A172 (cell line): ENCODE data around the gene TCHP. TPM values are rescaled to one million over a fixed set of nuclear protein-coding genes. Genes with fewer than 3 reads are reported as not detected.
"Not testable (repeated sequence)": the region's sequence is repeated elsewhere in the genome, so short reads cannot be mapped to it uniquely, and the experiment has no call there.

Source experiments
- DNase-seq: peaks from one replicate; pipeline ENCODE4 v3.0.0-alpha.2; 2015; ENCODE audit warnings: low spot score
- total RNA-seq: library from RNA; depleted of rRNA; stranded (reverse); fragments of >200 nt; shearing (Covaris generic); gene quantifications from 2 replicates; pipeline ENCODE4 v1.2.3, GENCODE V29; 2014

TCHP gene
- total RNA-seq, 1 experiment from 2014 or later = 21.9 TPM

DNA sequence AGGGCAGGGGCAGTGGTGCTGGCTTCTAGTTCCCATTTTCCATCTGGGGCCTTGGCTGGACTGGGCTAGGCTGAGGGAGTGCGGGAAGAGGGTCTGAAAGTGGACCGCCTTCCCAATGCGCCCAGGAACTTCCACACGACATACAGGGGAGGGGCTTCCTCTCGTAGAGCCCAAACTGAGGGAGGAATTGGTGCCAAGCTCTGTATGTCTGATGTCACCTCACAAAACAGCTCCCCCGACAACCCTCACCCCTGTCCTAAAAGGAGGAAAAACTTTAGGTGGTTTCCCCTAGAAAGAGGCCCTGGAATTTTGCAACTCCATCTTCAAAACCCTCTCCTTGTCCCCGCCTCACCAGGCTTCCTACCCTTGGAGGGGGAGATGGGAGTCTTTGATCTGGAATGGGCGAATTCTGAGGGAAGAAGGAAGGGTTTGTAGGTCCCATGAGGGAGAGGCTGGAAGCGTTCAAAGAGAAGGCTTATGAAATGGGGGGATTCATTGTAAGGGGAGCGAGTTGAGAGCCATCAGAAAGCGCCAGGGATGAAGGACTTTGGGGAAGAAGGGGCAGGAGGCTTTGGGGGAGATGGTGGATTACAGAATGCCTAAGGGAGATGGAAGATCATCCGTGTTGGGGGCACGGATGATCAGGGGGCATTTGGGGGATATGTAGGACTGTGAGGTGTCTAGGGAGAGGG, 20.6 kb upstream of the TCHP start:
- no peak for DNase-seq

- DNase-seq = peak; percentile 57
Observed at GRCh38 chr12:109880043-109880931, 19.8 kb upstream of the TCHP start, which contains the start of gene GLTP. GLTP (minus strand) TSS chr12:109880541; CDS start chr12:109880374, 167 bp downstream.

- DNase-seq = no peak
Observed at GRCh38 chr12:109880938-109881337, 19.1 kb upstream of the TCHP start.

- DNase-seq = no peak
Observed at GRCh38 chr12:109881752-109882151, 18.3 kb upstream of the TCHP start.

DNA sequence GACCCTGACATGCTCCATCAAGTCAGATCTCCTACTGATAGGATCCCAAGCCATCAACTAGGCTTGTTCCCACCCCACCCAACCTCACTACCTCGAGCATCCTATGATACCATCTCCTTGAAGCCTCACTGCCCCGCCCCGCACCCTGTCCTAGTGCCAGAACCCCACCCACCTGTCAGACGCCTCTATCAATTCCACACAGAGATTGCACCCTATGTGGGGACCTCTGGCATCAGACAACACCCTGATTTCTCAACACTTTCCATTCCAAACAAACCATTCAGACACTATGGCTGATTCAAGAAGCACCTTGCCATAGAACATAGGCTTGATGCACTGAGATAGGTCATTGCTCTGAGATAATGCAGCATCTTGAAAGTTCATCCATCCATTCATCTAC, 16.6 kb upstream of the TCHP start:
- DNase-seq = no peak

DNA sequence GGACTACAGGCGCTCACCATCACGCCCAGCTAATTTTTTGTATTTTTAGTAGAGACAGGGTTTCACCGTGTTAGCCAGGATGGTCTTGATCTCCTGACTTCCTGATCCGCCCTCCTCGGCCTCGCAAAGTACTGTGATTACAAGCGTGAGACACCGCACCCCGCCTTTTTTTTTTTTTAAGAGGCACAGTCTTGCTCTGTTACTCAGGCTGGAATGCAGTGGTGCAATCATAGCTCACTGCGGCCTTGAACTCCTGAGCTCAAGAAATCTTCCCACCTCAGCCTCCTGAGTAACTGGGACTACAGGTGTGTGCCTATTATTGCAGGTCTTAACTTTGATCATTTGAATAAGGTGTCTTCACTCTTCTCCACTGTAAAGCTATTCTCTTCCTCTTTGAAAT, 14.5 kb upstream of the TCHP start:
- peak; percentile 16 for DNase-seq

DNA sequence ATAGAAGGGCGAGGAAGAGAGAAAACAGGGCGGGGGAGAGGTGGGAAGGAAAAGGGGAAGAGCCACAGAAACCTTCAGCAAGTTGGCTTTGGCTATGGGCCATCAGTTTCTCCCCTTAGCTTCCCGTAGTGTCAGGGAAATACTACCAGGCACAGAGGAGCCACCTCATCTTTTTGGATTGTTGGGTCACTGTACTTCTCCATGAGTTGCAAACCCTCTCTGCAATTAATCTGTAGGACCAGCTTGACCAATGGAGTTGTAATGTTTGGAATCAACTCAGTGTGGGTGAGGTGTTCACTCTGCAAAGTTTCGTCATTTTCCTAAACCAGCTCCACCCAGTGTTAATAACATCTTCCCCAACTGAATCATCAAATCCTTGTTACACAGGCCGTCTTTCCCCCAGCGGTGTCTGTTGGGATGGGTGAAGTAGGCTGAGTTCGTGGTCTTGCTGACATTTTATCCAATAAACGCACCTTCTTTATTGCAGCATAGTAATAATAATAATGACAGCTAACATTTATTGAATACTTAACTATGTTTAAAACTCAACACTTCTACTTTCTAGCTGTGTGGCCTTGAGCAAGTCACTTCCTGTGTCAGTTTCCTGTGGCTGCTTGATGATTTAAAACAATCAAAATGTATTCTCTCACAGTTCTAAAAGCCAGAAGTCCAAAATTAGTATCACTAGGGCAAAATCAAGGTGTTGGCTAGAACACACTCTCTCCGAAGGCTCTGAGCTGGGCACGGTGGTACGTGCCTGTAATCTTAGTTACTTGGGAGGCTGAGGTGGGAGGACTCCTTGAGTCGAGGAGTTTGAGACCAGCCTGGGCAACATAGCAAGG, 11.7 kb upstream of the TCHP start:
- DNase-seq = peak; percentile 94

- no peak for DNase-seq
Observed at GRCh38 chr12:109890620-109891170, 9.4 kb upstream of the TCHP start.

DNA sequence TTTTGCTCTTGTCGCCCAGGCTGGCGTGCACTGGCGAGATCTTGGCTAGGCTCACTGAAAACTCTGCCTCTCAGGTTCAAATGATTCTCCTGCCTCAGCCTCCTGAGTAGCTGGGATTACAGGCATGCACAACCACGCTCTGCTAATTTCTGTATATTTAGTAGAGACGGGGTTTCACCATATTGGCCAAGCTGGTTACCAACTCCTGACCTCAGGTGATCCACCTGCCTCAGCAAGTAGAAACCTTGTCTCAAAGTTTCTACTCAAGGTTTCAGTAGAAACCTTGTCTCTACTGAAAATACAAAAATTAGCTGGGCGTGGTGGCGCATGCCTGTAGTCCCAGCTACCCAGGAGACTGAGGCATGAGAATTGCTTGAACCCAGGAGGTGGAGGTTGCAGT, 8.3 kb upstream of the TCHP start:
- not testable (repeated sequence) for DNase-seq

- no peak for DNase-seq
Observed at GRCh38 chr12:109892165-109892715, 7.8 kb upstream of the TCHP start.

DNA sequence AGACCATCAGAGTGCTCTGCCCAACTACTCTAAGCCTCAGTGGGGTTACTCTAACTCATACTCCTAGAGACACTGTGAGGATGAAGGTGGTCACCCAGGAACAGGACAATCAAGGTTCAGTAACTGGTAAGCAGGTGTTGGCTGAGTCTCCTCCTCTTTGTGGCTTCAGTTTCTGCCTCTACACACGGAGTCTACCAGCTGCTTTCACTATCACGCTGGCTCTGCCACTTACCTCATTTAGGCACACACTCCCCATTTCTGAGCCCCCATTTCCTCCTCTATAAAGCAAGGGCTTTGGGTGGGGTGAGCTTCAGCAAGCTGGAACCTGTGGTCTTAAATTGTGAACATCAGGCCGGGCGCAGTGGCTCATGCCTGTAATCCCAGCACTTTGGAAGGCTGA, 7.3 kb upstream of the TCHP start:
- no peak for DNase-seq

DNA sequence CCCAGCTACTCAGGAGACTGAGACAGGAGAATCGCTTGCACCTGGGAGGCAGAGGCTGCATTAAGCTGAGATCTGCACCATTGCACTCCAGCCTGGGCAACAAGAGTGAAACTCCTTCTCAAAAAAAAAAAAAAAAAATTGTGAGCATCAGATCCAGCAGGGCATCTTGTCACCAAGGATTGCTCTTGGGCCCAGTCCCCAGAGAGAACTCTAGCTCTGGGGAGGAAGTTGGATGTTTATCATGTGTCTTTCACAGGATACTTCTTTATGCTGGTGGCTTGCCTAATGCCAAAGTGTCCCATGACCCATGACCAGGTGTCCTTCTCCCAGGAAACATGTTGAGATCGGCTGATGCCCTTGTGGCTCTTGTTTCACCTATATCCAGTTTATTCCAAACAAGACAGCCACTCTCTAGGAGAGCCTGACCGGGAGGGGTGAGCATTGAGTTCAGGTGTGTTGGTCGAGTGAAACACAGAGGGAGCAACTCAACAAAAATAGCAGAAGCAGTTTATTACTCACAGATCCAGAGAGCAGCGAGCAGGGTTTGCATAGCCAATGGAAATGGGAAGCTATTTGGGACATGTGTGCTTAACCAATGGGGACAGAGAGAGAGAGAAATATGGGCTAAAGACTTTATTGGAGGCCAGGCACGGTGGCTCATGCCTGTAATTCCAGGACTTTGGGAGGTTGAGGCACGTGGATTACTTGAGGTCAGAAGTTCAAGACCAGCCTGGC, 6.6 kb upstream of the TCHP start:
- no peak for DNase-seq

GRCh38 chr12:109894939-109895338, 5.1 kb upstream of the TCHP start:
- no peak for DNase-seq

DNA sequence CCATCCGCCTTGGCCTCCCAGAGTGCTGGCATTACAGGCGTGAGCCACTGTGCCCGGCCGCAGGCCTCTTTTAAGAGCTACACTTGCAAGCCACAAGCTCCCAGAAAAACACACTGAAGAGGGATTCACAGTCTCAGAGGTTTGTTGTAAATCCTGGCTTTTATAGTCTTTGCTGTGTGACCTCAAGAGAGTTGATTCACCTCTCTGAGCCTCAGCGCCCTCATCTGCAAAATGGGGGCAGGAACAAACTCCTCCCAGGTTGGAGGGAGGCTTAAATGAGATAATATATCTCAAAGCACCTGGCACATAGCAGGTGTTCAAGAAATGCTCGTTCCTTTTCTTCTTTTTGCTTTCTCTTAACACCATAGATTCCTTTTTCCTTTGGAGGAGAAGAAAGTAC, 3.9 kb upstream of the TCHP start:
- no peak for DNase-seq

GRCh38 chr12:109897029-109897428, 3.0 kb upstream of the TCHP start:
- DNase-seq = no peak

GRCh38 chr12:109899345-109899744, 729 bp upstream of the TCHP start:
- not testable (repeated sequence) for DNase-seq

GRCh38 chr12:109900752-109901580, 892 bp downstream of the TCHP start:
- peak; percentile 10 for DNase-seq

DNA sequence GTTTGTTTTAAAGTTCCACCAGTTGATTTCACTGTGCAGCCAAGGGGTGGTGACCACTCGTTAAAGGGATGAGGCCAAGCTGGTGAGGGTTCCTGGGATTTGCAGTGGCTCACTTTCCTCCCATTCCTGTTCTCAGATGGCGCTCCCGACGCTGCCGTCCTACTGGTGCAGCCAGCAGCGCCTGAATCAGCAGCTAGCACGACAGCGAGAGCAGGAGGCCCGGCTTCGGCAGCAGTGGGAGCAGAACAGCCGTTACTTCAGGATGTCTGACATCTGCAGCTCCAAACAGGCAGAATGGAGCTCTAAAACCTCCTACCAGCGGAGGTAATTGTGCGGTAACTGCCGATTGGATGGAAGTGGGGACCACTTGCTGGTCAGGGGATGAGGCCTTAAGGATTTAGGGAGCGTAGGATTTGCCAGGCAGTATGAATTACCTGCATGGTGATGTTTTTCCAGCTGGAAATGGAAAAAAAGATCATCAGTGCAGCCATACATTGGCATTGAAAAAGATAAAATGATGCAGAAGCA, 2.9 kb downstream of the TCHP start:
- DNase-seq = no peak

DNA sequence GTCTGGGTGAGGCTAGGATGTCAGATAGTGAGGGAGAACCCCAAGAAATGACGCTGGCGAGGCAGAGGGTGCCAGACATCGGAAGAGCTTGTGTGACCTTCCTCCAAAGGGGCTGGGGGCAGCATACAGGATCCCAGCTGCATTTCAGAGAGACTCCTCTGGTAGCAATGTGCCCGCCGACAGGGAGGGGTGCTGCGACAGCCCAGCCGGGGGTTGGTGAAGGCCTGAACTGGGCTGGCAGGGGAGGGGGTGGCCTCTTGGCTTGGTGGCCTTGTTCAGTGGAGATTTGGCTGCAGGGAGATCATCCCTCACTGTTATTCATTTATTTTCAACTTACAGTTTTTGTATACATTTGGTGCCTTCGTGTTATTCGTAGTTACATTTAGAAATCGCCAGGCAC, 5.2 kb downstream of the TCHP start:
- no peak for DNase-seq
